Lower leg skin (tissue), 3 donors: ENCODE data around the gene ATP7B.

ENCODE experiments used
- POLR2A ChIP-seq, 2 donors: fragments of 450-650 bp; IDR thresholded peaks; one replicate each; pipeline ENCODE4 v1.6.1; 2016 to 2017; ENCODE audit warnings: antibody characterized with exemption in 2 of 2, mild to moderate bottlenecking in 1 of 2, moderate library complexity in 1 of 2
- TF ChIP-seq, protein P1 (sequence below), 3 donors: fragments of 450-650 bp; IDR thresholded peaks; one replicate each; pipeline ENCODE4 v1.5.1; 2016; ENCODE audit warnings: antibody characterized with exemption in 3 of 3, mild to moderate bottlenecking in 3 of 3, moderate library complexity in 2 of 3

DNA sequence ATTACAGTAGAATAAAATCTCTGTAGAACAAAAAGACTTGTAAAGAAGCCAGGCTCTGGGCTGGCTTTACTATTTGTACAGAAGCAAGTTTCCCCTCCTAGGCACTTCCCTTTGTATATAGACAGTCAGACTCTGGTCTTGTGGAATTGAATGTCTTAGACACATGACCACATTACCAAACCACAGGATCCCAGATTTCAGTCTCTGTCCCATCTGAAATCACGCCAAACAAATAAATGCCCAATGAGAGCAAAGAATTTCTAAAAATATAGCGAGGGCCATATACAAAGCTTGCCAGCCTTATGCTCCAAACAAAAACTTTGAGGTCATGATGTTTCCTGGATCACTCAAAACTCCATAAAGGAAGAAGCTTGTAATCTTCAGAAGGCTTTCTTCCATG is 125.6 kb downstream of the ATP7B start:
- TF ChIP-seq, protein P1, sequence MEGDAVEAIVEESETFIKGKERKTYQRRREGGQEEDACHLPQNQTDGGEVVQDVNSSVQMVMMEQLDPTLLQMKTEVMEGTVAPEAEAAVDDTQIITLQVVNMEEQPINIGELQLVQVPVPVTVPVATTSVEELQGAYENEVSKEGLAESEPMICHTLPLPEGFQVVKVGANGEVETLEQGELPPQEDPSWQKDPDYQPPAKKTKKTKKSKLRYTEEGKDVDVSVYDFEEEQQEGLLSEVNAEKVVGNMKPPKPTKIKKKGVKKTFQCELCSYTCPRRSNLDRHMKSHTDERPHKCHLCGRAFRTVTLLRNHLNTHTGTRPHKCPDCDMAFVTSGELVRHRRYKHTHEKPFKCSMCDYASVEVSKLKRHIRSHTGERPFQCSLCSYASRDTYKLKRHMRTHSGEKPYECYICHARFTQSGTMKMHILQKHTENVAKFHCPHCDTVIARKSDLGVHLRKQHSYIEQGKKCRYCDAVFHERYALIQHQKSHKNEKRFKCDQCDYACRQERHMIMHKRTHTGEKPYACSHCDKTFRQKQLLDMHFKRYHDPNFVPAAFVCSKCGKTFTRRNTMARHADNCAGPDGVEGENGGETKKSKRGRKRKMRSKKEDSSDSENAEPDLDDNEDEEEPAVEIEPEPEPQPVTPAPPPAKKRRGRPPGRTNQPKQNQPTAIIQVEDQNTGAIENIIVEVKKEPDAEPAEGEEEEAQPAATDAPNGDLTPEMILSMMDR (IDR thresholded peaks at IDR 0.05): no peak
- TF ChIP-seq POLR2A (IDR thresholded peaks at IDR 0.05): no peak
